NCI-H82 (cell line): ENCODE data around the gene TMEM9B.

Experiments
- DNase-seq: peaks from one replicate; lab custom pipeline; 2025; lab: John Stamatoyannopoulos, UW

TMEM9B gene

DNA sequence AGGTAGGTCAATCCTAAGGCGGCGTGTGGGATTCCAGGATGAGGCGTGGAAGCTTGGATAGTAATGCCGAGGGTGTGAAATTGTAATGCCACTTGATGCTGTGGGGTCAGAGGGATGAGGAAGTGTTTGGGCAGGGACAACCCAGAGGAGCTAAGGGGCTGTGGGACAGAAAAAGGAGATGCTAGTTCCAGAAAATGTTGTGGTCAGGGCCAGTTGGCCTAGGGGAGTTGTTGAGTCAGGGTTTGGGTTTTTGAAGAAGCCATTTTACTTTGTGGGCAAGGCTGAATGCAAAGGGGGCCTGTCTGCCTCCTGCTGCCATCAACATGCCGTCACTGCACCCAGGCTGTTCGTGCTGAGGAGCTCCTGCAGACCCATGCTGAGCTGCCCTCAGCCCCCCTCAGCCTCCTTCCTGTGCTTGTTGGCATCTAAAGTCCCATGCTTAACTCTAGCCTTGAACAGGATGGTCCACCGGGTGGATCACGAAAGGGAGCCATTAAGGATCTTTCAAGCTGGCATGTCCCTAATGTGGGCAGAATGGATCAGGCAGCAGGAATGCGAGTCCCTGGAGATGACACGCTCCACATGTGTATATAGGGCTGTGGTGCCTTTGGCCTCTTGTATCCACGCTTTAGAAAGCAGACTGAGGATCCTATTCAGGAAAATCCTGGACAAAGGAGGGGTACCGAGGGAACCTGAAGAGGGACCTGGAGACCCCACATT is 33.6 kb downstream of the TMEM9B start:
- DNase-seq: no peak

DNA sequence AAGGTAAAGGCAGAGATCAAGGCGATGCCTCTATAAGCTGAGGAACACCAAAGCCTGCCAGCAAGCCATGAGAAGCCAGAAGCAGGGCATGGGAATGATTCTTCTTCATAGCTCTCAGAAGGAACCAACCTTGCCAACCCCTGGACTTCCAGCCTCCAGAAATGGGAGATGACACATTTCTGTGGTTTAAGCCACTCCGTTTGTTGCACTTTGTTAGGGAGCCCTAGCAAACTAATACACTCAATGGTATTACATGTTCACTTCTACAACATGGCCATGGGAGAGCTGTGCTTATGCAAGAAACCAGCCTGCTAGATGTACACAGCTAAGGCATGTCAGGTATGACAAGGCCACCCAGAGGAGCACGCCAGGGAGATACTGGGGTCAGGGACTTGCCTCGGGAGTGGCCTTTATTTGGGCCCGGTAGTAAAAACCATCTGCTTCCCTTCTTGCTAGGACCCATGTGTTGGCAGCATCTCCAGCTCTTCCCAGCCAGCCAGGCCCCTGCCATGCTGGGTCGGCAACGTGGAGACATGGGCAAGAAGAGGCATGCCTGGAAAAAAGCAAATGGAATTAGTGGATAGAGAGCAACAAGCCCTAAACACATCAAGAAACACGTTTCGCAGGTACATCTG is 35.1 kb downstream of the TMEM9B start:
- no peak for DNase-seq

DNA sequence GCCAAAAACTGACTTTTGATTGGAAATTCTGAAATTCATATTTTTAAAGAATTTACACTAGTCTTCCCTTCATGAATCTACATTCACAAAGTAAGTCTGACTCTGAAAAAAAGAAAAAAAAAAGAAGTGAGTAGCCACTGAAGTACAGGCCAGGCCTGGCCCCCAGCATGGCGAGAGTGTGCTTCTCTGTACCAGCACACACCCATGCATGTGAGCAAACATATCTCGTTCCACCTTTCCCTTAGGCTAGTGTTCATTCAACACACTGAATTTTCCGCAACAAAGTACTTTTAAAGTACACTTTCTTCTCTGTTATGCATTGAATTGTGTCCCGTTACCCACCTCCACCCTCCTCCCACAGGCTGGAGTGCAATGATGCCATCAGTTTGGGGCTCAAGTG is 36.0 kb downstream of the TMEM9B start:
- no peak for DNase-seq

- no peak for DNase-seq
Measured at GRCh38 chr11:8927233-8927632, 37.0 kb downstream of the TMEM9B start.

DNA sequence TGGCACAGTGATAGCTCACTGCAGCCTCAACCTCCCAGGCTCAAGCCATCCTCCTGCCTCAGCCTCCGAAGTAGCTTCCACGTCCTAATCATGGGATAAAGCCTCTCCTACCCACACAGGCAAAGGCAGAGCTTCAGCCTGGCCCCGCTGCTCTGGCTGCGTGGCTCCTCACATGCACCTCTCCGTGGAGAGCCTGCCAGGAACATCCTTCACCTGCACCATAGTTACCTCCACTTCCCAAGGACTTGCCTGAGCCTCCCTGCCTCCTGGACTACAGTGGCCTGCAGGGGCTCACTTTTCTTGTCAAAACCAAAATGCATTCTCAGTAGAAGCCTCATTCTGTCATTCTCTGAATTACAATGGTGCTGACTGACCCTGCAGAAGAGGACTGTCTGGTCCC is 38.0 kb downstream of the TMEM9B start:
- DNase-seq: no peak

GRCh38 chr11:8925711-8926110 is 38.5 kb downstream of the TMEM9B start:
- DNase-seq: no peak

DNA sequence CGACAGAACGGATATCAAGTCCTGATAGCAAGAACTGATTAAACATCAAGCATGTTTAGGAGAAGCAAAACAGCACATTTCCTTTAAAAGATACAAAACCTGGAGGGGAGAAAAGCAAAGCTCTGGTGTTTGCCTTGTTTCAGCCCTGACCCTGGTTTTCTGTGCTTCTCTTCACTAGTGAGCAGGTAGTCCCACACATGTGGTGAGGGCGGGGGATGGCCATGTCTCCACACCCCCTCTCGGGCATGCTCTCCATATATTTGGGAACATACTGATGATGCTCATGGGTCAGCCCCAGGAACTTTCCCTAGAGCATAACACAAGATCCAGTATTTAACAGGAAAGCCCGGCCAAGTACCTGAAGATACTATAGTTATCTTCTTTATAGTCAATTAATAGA is 41.6 kb downstream of the TMEM9B start:
- DNase-seq: no peak

GRCh38 chr11:8917157-8917825 is 47.0 kb downstream of the TMEM9B start:
- no peak for DNase-seq

GRCh38 chr11:8914661-8915018 is 49.6 kb downstream of the TMEM9B start:
- DNase-seq: no peak

DNA sequence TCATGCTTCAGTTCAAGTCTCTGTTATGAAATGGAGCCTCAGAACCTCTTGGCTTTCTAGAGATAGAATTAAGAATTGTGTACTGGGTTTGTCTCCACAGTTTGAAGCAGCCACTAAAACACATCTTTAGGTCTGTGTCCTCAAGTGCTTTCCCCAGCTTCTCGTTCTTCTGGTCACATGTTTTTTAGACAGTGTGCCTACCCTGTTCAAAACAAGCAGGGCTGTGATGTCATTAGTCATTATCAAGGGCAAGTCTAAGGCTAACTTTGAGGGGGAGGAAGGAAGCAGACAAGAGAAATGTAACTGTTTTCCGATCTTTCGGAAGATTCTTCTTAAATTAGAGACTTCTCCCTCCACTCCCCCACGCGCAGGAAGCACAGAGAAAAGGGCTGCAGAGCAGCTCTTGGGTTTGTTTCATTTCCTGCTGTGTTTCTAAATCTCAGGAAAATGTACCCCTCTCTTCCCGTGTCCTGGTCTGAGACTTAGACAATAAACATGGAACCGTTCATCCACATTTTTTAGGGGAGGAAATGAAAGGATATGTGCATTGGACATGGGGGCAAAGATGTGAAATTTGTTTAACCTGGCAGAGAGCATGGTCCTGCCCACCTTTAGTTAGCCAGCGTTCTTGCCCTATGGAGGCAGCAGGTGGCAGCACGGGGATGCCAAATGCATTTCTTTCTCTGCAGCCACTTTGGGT is 50.1 kb downstream of the TMEM9B start:
- peak; percentile 63 for DNase-seq

GRCh38 chr11:8911029-8911823 is 53.0 kb downstream of the TMEM9B start, which contains the start of gene AKIP1:
AKIP1 (plus strand) TSS chr11:8911189; CDS start chr11:8911450, 261 bp downstream.
- peak; percentile 99 for DNase-seq

DNA sequence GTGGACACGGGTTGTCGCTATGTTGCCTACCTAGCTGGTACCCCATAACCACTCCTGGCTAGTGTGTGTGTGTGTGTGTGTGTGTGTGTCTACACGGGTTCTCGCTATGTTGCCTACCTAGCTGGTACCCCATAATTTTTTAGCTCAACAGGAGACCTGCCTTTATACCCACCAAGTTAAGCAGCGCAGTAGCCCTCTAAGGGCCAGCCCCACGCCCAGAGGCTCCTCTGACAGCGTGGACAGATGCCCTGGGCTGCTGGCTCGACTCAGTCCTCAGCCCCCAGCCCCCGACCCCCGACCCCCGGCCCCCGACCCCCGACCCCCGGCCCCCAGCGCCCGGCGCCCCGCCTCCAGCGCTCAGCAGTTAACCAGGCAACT is 53.6 kb downstream of the TMEM9B start:
- no peak for DNase-seq

DNA sequence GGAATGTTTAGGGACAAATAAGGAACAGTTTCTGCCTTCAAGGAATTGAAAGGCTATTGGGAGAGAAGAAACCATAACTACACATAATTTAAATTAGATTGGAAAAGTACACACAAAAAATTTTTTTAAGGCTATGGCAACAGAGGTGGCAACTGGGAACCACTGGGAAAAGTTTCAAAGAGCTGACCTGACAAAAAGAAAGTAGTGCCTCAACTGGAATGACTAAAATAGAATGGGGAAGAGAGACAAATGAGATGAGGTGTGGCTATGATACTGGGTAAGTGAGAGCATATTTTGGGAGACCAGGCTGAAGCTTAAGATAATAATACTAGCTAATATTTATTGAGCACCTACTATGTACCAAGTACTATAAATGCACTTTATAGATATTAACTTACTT is 56.1 kb downstream of the TMEM9B start:
- no peak for DNase-seq

DNA sequence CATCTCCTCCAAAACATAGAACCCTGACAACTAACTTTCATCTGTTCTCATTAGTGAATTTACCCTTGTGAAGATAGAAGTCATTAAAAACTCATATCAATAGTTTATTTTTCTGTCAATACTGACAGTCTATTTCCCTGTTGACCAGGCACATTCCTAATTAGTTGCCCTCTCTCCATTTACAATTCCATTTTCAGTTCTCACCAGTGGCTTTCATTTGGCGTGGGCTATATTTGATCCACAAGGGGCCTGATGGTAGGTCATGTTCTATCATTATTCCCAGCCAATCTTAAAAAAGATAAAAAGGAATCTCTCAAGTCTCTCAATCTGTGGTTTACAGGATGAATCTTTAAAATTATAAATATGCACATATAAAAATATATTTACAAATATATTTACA is 57.1 kb downstream of the TMEM9B start:
- DNase-seq: no peak

DNA sequence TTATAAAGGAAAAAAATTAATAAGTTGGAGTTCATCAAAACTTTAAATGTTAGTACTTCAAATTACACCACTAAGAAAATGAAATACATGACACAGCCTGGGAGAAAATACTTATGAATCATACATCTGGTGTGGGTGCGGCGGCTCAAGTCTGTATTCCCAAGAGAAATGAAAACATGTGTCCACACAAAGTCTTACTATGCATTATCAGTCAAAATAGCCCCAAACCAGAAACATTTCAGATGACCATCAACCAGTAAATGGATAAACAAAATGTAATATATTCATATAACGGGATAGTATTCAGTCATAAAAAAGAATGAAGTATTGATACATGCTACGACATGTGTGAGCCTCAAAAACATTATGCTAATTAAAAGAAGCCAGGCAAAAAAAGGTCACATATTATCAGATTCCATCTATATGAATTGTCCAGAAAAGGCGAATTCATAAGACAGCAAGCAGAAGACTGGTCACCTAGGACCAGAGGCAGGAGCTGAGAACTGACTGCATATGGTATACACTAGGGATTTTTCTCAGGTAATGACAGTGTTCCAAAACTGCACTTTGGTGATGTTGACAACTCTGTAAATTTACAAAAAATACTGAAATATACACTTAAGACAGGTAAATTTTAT is 58.6 kb downstream of the TMEM9B start:
- DNase-seq: no peak

DNA sequence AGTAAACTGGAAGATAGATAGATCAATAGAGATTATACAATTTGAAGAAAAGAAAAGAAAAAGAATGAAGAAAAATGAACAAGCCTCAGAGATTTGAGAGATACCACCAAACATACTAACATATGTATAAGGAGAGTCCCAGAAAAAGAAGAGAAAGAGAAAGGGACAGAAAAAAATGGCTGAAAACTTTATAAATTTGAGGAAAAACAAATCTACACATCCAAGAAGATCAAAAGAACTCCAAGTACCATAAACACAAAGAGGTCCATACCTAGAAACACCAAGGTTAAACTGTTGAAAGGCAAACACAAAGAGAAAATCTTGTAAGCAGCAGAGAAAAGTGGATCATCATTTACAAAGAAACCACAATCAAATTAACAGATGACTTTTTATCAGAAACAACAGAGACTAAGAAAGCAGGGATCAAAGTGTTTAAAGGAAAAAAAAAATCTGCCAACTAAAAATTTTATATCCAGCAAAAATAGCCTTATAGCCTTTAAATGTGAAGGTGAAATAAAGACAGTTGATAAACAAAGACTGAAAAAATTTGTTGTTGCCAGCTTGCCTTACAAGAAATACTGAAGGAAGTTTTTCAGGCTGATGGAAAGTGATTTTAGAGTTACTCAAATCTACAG is 65.0 kb downstream of the TMEM9B start:
- no peak for DNase-seq
